Hematopoietic multipotent progenitor cell treated with erythropoietin and hydrocortisone succinate and interleukin-3 and kit ligand, for 15 days (in vitro differentiated cells): ENCODE data around the gene DCLK1.

ENCODE experiments used
- DNase-seq: peaks from one replicate; pipeline ENCODE4 v3.0.0-alpha.2; 2015; ENCODE audit warnings: low spot score

Gene DCLK1

DNA sequence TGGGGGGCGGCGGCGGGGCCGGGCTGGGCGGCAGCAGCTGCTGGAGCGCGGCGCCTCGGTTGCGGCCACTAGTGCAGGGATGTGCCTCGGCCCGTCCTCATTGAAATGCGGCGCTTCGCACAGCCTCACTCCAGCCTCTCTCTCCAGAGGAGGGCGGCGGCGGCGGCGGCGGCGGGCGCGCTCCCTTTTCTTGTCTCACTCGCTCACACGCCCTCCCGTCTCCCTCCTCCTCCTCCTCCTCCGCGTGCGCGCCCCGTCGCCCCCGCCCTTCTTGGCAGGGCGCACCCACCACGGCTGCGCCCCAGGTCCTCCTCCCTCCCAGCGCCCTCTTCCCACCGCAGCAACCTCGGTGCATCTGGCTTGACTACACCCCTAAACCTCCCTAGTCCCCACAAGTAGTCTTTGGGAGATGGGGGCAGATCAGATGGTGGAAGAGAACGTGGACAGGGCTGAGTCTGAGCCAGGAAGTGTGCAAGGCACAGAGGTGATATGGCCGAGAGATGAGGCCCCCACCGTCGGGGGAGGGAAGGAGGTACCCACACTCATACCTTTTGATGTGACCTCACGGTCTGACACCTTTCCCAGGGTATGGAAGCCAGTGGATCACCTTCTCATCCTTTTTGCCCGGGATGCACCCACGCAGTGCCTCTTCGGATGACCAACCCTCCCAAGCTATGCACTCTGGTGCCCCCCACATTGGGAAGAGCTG lies at the start of gene DCLK1:
TSS of gene DCLK1 (minus strand) at position 161 of the 709 bp plus-strand sequence.
- DNase-seq = no peak

DNA sequence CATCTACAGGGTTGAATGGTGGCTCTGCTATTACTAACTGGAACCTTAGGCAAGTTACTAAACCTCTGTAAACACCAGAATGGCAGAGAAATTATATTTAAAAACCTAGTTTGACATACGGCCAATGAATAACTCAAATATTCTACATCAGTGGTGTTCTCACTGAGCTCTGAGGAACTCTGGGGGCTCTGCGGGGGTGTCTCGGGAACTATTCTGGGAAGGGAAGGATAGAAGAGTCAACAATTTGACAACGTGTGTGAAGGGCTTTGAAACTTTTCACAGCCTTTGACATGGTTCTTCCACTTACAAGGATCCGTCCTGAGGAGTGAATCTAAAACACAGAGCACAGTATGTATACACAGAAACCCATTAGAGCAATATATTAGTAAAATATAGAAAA lies 44.4 kb upstream of the DCLK1 start:
- DNase-seq = no peak

DNA sequence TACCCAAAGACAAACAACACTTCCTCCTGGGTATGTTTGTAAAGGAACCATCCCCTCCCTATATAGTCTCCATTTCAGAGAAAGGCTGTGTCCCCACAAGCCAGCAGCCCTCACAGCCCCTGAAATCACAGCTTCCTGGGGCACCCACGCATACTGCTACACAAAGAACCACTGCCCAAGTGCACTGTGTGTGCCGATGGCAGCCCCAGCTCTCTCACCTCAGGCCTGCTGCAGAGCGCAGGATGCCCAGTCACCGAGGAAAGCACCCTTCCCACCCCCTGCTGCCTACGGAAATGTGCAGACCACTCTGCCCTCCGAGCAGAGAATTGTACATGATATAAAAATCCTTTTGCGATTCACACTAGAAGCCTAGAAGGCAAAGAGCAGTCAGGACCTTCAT lies 43.7 kb upstream of the DCLK1 start:
- no peak for DNase-seq

DNA sequence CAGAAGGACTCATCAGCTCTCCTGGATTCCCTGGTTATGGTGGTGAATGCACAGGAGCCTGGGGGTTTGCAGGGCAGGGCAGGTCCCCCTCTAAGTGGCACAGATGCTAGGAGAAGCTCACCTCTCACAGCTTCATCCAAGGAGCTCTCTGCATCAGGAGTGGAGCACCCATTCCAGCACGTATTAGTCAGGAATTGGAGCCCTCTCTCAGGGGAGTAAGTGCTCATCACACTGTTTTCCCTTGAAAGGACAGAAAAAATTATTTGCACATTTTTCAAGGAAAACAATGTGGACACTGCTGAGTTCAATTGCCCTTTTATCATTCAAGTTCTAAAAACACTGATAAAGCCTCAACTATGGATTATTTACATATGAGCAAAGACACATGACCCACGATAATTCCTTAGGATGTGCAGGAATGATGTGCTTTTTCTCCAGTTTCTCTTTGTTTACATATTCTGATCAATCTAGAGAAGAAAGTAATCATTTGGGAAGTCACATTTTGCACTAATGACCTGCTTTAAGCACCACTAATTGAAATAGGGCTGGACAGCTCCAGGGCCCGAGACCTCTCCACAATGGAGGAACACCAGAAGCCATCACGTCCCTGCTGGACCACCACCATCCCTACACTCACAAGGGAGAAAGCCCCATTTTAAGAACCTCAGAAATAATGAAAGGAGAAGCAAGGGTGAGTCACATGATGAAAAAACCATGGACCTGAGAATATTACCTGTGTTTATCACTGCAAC lies 42.6 kb upstream of the DCLK1 start:
- no peak for DNase-seq

DNA sequence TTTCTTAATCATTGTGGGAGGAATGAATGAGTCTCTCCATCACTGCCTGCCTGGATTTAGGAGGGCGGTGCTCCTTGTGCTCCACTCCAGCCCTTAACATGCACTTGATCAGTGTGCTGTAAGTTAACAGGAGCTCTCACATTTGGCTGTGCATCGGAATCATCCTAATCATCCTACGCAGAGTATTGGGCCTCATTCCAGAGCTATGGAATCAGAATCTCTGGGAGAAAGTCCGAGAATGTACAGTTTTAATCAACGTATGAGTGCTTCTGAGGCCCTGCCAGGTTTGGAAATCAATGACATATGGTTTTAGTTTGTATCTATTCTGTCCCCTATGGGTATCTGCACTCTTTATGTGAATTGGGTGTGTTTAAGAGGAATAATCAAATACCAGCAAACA lies 34.9 kb upstream of the DCLK1 start:
- no peak for DNase-seq

DNA sequence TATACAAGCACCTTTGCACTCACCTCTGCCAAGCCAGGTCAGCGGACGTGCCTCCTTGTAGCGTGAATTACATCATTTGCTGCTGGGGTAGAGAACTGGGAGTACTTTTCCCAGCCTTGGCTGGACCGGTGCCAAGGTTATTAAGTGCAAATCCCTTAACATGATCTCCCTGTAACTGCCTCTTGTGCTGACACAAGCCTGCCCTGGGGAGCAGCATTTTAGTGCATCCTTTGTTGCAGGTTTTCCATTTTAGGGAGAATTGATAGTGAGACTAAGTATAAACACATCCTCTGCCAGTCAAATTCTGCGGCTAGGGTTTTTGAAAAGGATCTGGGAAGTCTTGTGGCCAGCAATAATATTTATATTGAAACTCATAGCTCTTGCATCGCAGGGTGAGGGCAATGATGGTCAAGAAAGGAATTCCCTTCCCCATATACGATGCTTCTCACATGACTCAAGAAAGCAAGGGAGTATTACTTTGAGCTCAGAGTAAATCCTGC lies 32.7 kb upstream of the DCLK1 start:
- DNase-seq = no peak

DNA sequence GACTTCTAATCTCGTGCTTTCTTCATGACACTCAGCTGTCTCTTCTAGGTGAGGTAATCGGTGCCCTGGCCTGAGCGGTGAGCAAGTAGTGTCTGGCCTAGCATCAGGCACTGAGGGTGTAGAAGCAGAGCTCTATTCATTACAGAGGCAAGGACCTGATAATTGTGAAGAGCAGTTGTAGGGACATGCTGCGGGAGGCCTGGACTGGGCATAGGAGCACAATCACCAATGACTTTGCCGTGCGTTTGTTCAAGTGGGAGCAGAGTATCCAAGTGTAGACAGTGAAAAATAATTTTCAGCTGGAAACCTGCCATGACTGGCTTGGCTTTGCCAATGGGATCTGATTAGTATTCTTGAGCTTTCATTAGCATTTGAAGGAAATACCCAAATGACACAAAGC lies 32.1 kb upstream of the DCLK1 start:
- no peak for DNase-seq

DNA sequence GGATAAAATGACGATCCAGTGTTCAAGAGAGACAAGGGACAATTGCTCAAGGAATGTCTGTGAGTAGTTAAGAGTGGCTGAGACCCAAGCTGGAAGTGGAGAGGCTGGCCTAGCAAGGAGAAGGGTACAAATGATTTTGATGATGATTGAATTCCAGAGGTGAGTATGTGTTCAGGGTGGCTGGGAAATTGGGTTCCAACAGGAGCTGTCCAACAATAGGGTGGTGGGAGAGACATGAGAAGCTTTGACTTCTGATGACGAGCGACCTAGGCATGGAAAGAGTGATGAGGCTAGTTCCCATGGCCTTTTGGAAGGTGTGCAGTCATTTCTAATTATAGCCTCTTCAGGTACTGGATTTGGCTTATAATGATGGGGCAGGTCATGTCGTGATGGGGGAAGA lies 29.1 kb upstream of the DCLK1 start:
- no peak for DNase-seq

DNA sequence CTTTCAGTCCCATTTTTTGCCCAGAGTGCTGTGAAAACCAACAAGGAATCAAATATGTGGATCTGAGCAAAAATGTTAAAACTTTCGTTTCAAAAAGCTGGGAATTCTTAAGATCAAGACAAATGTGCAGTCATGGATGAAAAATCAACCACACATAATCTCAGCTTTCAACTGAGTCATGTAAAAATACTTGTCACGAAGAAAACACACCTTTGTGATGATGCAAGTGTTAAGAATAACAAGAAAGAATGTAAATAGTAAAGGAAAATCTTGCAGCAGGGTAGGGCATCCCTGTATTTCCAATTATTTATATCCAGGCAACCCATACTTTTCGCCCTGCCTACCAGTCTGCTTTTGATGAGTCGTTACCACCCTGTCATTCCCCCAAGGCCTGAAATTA lies 27.4 kb upstream of the DCLK1 start:
- DNase-seq = no peak

DNA sequence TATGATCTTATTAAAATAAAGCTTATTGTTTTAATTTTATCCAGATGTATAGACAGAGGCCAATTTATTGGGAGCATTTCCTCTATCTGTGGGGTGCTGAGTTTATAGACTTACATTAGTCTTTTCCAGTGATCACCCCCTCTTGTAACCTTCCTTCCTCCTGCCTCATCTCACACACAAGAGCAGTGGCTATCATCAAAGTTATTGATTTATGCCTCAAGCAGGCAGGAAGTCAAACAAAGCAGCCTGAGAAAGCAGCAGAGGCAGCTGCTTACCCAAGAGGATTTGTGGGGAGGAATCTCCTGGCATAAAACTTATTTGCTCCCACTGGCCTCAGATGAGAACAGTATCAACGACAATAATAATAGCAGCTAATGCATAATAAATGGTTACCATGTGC lies 26.3 kb upstream of the DCLK1 start:
- no peak for DNase-seq

DNA sequence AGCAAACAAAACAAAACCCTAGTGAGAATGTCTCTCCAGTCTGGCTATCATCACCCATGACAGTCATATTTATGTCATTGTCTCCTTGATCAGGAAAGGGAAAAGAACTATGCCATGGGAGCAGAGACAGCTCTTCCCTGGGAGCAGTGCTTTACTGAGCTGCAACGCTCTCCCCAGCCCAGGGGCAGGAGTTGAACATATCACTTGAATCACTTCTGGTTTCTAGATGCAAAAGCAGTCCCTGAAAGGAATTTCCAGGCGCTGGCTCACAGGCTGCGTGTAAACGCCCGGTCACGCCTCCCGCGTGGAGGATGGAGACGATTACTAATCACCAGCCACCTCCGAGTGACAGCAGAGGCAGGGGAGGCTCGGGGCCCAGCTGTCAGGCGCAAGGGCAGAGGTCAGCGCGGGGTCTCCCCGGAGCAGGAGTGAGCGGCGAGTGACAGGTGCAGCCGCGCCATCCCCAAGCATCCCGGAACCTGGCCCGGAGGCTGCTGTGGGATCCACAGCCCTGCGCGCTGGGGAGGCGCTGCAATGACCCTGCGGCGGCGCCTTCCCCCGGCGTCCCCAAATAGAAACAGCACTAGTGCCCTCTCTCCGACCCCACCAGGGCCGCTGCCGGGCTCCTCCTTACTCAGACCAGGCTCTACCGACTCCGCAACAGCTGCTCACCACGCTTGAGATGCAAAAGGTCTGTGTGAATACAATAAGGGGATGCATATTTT lies 23.5 kb upstream of the DCLK1 start:
- no peak for DNase-seq

DNA sequence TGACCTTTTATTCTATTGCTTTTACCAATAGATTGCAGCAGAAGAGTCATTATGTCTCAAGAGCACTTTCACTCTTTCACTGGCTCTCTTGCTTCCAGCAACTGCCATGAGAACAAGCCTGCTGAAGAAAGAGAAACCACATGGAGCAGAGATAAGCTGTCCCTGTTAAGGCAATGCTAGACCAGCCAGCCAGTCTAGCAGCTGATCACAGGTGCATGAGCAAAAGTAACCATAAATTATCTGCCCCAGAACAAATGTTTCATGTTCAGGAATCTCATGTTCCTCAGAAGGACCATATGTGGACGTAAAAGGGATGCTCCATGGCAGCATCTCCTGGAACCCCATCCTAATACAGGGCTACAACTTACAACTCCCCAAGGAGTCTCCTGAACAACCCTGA lies 20.4 kb upstream of the DCLK1 start:
- no peak for DNase-seq

DNA sequence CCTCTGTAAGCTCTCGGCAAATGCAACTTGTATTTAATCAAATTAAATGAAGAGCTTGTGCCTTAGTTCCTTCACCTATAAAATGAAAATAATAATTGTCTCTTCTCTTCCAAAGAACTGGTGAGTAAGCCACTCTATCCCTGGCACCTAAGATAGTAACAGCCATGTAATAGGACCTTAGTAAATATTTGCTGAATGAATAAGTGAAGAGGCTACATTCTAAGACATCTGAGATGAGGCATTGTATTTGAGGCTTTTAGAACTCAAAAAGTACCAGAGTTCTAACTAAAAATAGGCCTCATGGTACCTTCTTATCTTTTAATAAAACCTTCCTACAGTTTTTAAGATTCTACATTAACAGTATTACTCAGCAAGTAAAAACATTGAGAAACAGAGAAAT lies 17.3 kb upstream of the DCLK1 start:
- no peak for DNase-seq

DNA sequence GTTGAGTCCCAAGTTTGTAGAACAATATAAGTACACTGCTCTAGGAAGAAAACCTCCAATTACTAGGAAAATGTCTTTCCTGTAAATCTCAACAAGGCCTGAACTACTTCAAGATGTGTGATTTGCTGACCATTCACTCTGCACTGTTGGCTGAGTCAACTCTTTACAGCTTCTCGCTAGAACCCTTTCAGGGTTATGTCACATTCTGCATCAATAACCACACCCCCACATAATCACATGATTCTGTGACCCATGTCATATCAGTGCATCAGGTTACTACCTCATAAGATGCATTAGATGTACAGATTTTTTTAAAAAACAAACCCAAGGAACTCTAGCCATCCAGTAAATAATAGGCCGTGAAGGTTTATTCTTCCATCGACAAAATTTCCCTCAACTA lies 16.1 kb upstream of the DCLK1 start:
- DNase-seq = no peak

DNA sequence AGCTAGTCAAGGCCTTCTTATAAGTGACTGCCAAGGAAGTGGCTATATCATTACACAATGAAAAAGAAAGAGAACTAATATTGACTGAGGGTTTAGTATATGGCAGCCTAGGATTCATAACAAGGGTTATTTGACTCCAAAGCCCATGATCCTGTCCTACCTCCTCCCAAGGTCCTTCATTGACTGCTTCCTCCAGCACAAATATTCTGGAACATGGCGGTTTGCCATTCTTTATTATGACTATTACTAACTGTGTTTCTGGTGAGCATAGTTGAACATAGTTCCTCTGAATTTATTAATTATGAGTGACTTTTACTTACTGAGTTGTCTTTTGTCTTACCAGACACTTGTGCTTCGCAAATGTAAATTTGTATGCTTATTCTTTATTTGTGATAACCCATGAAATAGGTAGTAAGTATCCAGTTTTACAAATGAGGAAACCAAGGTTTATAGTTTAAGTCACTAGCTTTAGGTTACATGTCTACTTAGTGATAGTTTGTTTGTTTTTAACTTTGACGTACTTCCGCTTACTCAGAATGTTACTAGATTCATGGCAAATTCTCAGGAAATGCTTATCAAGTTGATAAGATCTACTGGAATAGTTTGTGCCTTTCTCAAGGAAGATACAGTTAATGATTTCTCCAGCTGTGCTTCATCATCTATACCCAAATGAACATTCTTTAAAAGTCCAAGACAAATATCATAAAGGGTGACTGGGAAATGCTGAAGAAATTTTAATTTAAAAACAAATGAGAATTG lies 15.5 kb upstream of the DCLK1 start:
- DNase-seq = no peak

DNA sequence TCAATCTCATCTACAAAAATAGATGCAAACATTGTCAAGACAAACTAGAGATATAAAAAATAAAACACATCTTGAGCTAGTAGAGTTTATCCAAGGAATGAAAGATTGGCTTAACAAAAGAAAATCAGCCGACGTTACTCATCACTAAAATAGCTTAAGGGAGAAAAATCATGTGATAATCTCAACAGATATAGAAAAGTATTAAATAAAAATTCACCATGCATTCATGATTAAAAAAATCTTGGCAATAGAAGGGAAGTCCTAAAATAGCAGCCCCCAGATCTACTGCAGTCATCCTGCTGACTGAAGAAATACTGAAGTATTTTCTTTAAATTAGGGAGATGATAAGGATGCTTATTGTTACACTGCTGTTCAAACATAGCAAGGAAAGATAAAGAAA lies 12.6 kb upstream of the DCLK1 start:
- no peak for DNase-seq

DNA sequence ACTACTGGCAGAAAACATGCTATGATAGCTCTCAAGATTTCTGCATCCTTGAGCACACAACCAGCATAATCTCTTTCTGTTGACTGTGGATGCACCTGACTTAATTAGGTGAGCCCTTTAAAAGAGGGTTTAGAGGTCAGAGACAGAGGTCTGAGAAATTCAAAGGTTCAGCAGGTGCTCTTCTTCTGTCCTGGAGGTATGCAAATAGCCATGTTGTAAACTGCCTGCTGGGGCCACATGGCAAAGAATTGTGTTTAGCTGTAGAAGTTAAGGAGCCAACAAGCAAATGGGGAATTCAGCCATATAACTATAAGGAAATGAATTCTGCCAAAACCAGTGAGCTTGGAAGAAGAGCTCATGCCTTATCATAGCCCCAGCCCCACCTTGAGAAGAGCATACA lies 11.6 kb upstream of the DCLK1 start:
- no peak for DNase-seq

DNA sequence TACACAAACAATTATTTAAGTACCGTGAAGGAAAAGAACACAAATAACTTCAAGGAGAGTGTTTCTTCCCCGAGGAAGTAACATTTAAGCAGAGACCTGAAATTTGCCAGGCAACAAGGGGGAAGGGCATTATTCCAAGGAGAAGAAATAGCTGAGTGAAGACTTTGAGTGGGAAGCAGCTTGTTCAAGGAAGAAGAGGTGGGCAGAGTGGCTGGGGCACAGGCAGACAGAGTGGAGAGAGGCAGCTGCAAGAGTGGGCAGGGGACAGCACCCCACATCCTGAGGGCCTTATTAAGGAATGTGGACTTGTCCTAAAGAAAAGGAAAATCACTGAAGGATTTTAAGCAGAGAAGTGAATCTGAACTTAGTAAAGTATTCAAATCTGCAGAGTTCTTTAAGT lies 4.7 kb upstream of the DCLK1 start:
- no peak for DNase-seq

DNA sequence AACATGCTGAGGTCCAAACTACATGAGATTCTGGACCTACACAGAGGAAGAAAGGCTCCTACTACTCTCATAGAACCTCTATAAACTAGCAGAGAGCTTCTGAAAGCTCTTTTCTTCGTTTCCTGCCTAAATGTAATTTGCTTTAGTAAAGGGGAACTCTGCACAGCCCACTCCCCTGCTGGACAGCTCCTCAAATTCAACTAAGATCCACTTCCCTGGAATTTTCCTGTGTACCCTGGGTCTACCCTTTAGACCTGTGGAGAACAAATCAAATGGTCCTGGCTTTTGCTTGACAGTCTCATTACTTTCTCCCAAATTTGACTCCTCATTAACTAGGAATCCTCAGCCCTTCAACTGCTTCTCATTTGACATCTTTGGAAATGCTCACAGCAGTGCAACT lies 3.5 kb upstream of the DCLK1 start:
- no peak for DNase-seq

DNA sequence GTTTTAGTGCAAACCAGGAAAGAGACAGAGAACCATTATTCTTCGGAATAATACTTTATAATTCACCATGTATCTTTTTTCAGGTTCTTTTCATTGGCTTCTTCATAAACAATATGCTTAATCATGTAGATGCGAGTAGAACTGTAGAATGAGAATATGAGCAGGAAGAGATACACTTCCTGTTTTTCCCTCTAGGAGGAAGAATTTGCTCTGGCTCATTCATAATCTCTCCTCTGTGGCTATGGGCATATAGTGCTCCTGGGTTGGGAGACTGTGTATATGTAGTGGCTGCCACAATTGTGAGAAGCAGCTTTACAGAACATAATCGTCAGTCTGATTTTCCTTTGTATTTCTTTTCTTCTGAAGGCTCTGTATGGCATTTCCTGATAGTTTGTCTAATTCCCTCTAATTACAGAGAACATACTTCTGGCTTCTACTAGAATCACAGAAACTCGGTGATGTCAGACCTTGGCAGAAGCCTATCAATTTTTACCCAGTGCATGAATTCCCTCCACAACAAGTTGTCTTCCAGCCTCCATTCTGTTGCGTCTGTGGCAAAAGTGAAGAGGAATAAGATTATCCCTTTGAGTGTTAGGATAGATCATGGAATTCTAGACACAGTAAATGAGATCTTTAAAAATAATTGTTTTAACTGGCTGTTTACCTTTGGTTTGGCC lies 2.9 kb upstream of the DCLK1 start:
- DNase-seq = no peak

DNA sequence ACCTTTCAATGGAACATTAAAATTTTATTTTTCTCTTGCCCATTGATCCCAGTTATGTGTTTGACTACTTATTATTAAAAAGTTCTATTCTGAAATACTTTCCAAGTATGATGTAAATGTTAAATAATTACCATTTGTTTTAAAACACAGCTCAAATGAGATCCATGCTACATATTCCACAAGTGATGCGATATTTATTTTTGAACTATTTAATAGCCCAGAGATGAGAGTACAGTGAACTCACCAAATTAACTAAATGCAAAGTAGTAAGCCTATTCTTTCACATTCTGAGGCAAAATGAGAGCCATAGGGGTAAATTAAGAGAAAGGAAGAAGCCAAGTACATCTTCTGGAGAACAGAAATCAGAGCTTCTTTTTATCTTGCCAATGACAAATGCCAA lies 1.2 kb upstream of the DCLK1 start:
- no peak for DNase-seq

DNA sequence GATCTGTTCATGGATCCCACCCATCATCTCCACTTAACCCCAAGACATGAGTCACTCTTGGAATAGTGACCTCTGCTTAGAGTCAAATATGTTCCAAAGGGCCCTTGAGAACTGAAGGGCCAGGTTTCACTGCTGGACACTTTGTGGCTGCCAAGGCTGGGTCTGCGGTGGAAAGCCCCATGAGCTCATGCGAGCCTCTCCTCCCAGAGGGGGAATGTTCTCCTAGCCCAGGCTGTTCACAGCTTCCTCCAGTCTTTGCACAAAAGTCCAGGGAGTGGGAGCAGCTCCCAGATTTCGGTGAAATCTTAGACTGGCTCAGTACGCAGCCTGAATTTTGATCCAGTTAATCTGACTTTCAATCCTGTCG lies 732 bp upstream of the DCLK1 start:
- DNase-seq = no peak
